Breast epithelium (tissue), 4 donors: ENCODE results near the gene CALHM1. TPM values are rescaled to one million over a fixed set of nuclear protein-coding genes. Genes with fewer than 3 reads are reported as not detected.

Source experiments
- DNase-seq, 2 donors: peaks; one replicate each; pipeline ENCODE4 v3.0.0-alpha.2; 2019; ENCODE audit warnings: low spot score in 2 of 2
- H3K27ac ChIP-seq, 2 donors: fragments of 200-600 bp; sonication (generic) in 1 of 2; one replicate each; pipeline ENCODE4 v1.5.1; 2016 to 2019; ENCODE audit warnings: mild to moderate bottlenecking in 1 of 2
- H3K27me3 ChIP-seq, 2 donors: fragments of 200-600 bp; sonication (generic) in 1 of 2; one replicate each; pipeline versions ENCODE4 v1.5.1 to v1.6.0; 2017 to 2019; ENCODE audit warnings: control low read depth in 1 of 2, mild to moderate bottlenecking in 1 of 2
- H3K36me3 ChIP-seq: fragments of 200-600 bp; one replicate; pipeline ENCODE4 v1.5.1; 2019
- H3K4me1 ChIP-seq, 2 donors: fragments of 200-600 bp; sonication (generic); one replicate each; pipeline ENCODE4 v1.5.1; 2016 to 2019; ENCODE audit warnings: control low read depth in 1 of 2
- H3K4me3 ChIP-seq, 3 donors: fragments of 200-600 bp; sonication (generic); 1 replicate in 2 of 3; 2 replicates in 1 of 3; pipeline ENCODE4 v1.5.1; 2016 to 2019; ENCODE audit warnings: mild to moderate bottlenecking in 3 of 3, moderate library complexity in 2 of 3
- H3K9me3 ChIP-seq, 2 donors: fragments of 200-600 bp; sonication (generic) in 1 of 2; one replicate each; pipeline ENCODE4 v1.5.1; 2016 to 2019; ENCODE audit warnings: control low read depth in 1 of 2
- POLR2A ChIP-seq: fragments of 450-650 bp; IDR thresholded peaks from one replicate; pipeline ENCODE4 v1.6.1; 2016; ENCODE audit warnings: antibody characterized with exemption, mild to moderate bottlenecking, moderate library complexity
- POLR2AphosphoS5 ChIP-seq, 3 donors: sonication (generic); formaldehyde crosslinking; IDR thresholded peaks; one replicate each; pipeline ENCODE4 v1.6.1; 2017; ENCODE audit warnings: antibody characterized with exemption in 3 of 3
- intact Hi-C: fragments of 100-400 bp; cut with DNase I; formaldehyde crosslinking; loops from one replicate; pipeline ENCODE4 v1.15.1; 2023; ENCODE audit warnings: low total_unique reads
- total RNA-seq, 3 donors: library from RNA; depleted of rRNA; stranded (reverse); fragments of >200 nt; gene quantifications; one replicate each; pipeline ENCODE4 v1.1.0, GENCODE V29; 2016
- TF ChIP-seq, protein P1 (sequence below), 3 donors: fragments of 450-650 bp; IDR thresholded peaks; one replicate each; pipeline ENCODE4 v1.5.1; 2016 to 2017; ENCODE audit warnings: antibody characterized with exemption in 3 of 3, mild to moderate bottlenecking in 3 of 3, moderate library complexity in 3 of 3

Gene CALHM1
- total RNA-seq, 3 donors from 2014 or later = not detected

DNA sequence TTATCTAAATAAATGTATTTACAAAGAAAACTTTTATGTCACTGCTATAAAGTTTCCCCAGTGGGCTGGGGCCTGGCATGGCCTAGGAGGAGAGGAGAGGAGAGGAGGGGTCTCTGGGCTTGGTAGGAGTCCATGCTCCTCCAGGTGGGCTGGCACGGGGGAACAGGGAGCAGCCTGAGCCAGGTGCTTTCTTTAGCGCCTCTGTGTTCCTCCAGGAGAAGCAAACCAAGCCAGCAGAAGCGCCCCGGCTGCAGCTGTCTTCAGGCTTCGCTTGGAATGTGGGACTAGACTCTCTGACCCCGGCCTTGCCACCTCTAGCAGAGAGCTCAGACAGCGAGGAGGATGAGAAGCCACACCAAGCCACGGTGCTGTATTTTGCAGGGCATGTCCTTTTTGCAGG lies 17.1 kb downstream of the CALHM1 start:
- DNase-seq = no peak
- TF ChIP-seq POLR2A (no peak), POLR2AphosphoS5 (IDR thresholded peaks at IDR 0.05) (no peak)
- TF ChIP-seq, protein P1, sequence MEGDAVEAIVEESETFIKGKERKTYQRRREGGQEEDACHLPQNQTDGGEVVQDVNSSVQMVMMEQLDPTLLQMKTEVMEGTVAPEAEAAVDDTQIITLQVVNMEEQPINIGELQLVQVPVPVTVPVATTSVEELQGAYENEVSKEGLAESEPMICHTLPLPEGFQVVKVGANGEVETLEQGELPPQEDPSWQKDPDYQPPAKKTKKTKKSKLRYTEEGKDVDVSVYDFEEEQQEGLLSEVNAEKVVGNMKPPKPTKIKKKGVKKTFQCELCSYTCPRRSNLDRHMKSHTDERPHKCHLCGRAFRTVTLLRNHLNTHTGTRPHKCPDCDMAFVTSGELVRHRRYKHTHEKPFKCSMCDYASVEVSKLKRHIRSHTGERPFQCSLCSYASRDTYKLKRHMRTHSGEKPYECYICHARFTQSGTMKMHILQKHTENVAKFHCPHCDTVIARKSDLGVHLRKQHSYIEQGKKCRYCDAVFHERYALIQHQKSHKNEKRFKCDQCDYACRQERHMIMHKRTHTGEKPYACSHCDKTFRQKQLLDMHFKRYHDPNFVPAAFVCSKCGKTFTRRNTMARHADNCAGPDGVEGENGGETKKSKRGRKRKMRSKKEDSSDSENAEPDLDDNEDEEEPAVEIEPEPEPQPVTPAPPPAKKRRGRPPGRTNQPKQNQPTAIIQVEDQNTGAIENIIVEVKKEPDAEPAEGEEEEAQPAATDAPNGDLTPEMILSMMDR (IDR thresholded peaks at IDR 0.05) = no peak
- intact Hi-C loops = no loop called here
- Histone ChIP-seq H3K27me3 (no peaks in the 10 kb centered on the region), H3K4me1 (peaks cover 3 to 4% of the 10 kb centered on the region in 2 donors), H3K9me3 (no peaks in the 10 kb centered on the region), H3K36me3 (no peaks in the 10 kb centered on the region), H3K27ac (peak overlapping the region in 1 of 2 donors; percentile 57), H3K4me3 (no peak overlapping the region)

GRCh38 chr10:103441206-103441605 lies 17.5 kb downstream of the CALHM1 start:
- H3K36me3 ChIP-seq = no peaks in the 10 kb centered on the region
- no peak for DNase-seq

DNA sequence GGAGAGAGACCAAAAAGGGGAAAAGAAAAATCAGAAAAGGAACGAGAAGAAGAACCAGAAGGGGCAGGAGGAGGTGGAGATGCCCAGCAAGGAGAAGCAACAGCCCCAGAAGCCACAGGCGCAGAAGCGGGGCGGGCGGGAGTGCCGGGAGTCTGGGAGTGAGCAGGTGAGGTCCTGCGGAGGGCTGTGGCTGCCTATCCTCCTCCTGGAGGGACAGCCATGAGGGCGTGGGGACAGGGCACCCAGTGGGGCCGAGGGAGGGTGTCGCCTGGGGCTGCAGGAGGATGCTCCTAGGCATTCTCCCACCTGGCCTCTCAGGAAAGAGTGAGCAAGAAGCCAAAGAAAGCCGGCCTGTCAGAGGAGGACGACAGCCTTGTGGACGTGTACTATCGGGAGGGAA lies 18.3 kb downstream of the CALHM1 start:
- no peak overlapping the region for H3K4me3 ChIP-seq
- no peaks in the 10 kb centered on the region for H3K4me1 ChIP-seq
- H3K27ac ChIP-seq = no peak overlapping the region
- no peak for DNase-seq
- TF ChIP-seq POLR2AphosphoS5 (IDR thresholded peaks at IDR 0.05) (no peak), POLR2A (no peak)
- TF ChIP-seq, protein P1 (IDR thresholded peaks at IDR 0.05) = no peak
- no peaks in the 10 kb centered on the region for H3K36me3 ChIP-seq
- no peaks in the 10 kb centered on the region for H3K9me3 ChIP-seq
- no peaks in the 10 kb centered on the region for H3K27me3 ChIP-seq
- intact Hi-C loops = no loop called here

More at GRCh38 chr10:103441206-103441605, 17.5 kb downstream of the CALHM1 start:
- no peak overlapping the region for H3K4me3 ChIP-seq
- no peaks in the 10 kb centered on the region for H3K9me3 ChIP-seq
- peaks cover 0 to 3% of the 10 kb centered on the region in 2 donors for H3K4me1 ChIP-seq
- H3K27ac ChIP-seq = no peak overlapping the region
- H3K27me3 ChIP-seq = no peaks in the 10 kb centered on the region
- intact Hi-C loops = no loop called here
- TF ChIP-seq, protein P1 (IDR thresholded peaks at IDR 0.05) = no peak
- TF ChIP-seq POLR2A = no peak
- TF ChIP-seq POLR2AphosphoS5 (IDR thresholded peaks at IDR 0.05) = no peak

DNA sequence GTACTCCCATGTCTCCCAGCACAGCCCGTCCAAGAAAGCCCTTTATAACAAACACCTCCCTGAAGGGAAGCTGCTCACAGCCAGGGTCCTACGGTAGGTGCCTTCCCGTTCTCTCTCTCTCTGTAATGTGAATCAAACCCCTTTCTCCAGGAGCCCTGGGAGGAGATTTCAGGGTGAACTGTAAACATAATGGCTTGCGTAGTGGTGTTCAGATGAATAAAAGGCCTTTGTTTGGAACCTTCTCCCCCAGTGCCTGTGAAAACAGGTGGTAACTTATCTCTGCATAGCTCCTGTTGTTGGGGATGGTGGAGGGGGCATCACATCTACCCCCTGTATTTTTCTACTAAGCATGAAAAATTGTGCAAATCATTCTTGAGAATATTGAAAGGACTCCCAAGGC lies 18.9 kb downstream of the CALHM1 start:
- no peak for DNase-seq
- intact Hi-C loops = no loop called here
- Histone ChIP-seq H3K27me3 (no peaks in the 10 kb centered on the region), H3K9me3 (no peaks in the 10 kb centered on the region), H3K27ac (no peak overlapping the region), H3K4me3 (no peak overlapping the region), H3K4me1 (no peaks in the 10 kb centered on the region), H3K36me3 (no peaks in the 10 kb centered on the region)
- TF ChIP-seq, protein P1 (IDR thresholded peaks at IDR 0.05) = no peak
- TF ChIP-seq POLR2A (no peak), POLR2AphosphoS5 (IDR thresholded peaks at IDR 0.05) (no peak)

- DNase-seq = no peak
- H3K27ac ChIP-seq = no peak overlapping the region
- no peaks in the 10 kb centered on the region for H3K4me1 ChIP-seq
- H3K36me3 ChIP-seq = no peaks in the 10 kb centered on the region
- TF ChIP-seq, protein P1 (IDR thresholded peaks at IDR 0.05) = no peak
- TF ChIP-seq POLR2AphosphoS5 (IDR thresholded peaks at IDR 0.05) (no peak), POLR2A (no peak)
- no peaks in the 10 kb centered on the region for H3K27me3 ChIP-seq
- H3K4me3 ChIP-seq = no peak overlapping the region
- H3K9me3 ChIP-seq = no peaks in the 10 kb centered on the region
- intact Hi-C loops = no loop called here
These were observed 24.8 kb downstream of the CALHM1 start for GRCh38 chr10:103433858-103434257.
